Choroid plexus epithelial cell (primary cell): ENCODE measurements around the gene DPY19L1.

Source experiments
- DNase-seq: peaks from one replicate; pipeline ENCODE4 v3.0.0-alpha.2; 2010; ENCODE audit warnings: low read depth
- H3K4me3 ChIP-seq: 2 replicates; pipeline ENCODE4 v1.5.1; 2011; ENCODE audit warnings: low read depth, mild to moderate bottlenecking, control low read depth, low read length, moderate library complexity
- CTCF ChIP-seq: conservative IDR thresholded peaks from 2 replicates; pipeline ENCODE4 v1.5.1; 2011; ENCODE audit warnings: low read depth, mild to moderate bottlenecking, control low read depth, inconsistent platforms, low read length, moderate library complexity

DPY19L1 gene

GRCh38 chr7:35040906-35041305 lies 3.6 kb upstream of the DPY19L1 start:
- no peak for TF ChIP-seq CTCF
- no peak overlapping the region for H3K4me3 ChIP-seq
- DNase-seq: no peak

GRCh38 chr7:35039343-35039742 lies 2.1 kb upstream of the DPY19L1 start:
- TF ChIP-seq CTCF: no peak
- no peak for DNase-seq
- H3K4me3 ChIP-seq: no peak overlapping the region

- H3K4me3 ChIP-seq: peak overlapping the region; percentile 68
- TF ChIP-seq CTCF: no peak
- no peak for DNase-seq
Measured at GRCh38 chr7:35038354-35038753, 1.1 kb upstream of the DPY19L1 start.

- peak; percentile 69 for TF ChIP-seq CTCF
- peak overlapping the region; percentile 72 for H3K4me3 ChIP-seq
- peak; percentile 97 for DNase-seq
Measured at GRCh38 chr7:35037526-35038341, 449 bp upstream of the DPY19L1 start.

- H3K4me3 ChIP-seq: peak overlapping the region; percentile 72
- TF ChIP-seq CTCF: no peak
- peak; percentile 62 for DNase-seq
Measured at GRCh38 chr7:35036361-35037171, 719 bp downstream of the DPY19L1 start.

- DNase-seq: peak; percentile 77
- TF ChIP-seq CTCF: peak; percentile 47
- H3K4me3 ChIP-seq: peak overlapping the region; percentile 72
Measured at GRCh38 chr7:35035511-35035961, 1.7 kb downstream of the DPY19L1 start.
